ENCODE data around the gene POLR2E.

DNA sequence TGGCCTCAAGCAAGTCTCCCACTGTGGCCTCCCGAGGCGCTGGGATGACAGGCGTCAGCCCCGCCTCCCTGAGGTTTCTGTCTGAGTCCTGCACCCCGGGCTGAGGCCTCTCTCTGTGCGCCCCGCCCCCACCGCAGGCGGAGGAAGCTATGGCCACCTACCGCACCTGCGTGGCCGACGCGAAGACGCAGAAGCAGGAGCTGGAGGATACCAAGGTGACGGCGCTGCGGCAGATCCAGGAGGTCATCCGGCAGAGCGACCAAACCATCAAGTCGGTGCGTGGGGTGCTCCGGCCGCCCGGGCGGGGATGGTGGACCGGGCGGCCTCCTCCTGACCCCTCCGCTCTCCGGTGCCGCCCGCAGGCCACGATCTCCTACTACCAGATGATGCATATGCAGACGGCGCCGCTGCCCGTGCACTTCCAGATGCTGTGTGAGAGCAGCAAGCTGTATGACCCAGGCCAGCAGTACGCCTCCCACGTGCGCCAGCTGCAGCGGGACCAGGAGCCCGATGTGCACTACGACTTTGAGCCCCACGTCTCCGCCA, 15.5 kb downstream of the POLR2E start:
- TF ChIP-seq, protein P1, sequence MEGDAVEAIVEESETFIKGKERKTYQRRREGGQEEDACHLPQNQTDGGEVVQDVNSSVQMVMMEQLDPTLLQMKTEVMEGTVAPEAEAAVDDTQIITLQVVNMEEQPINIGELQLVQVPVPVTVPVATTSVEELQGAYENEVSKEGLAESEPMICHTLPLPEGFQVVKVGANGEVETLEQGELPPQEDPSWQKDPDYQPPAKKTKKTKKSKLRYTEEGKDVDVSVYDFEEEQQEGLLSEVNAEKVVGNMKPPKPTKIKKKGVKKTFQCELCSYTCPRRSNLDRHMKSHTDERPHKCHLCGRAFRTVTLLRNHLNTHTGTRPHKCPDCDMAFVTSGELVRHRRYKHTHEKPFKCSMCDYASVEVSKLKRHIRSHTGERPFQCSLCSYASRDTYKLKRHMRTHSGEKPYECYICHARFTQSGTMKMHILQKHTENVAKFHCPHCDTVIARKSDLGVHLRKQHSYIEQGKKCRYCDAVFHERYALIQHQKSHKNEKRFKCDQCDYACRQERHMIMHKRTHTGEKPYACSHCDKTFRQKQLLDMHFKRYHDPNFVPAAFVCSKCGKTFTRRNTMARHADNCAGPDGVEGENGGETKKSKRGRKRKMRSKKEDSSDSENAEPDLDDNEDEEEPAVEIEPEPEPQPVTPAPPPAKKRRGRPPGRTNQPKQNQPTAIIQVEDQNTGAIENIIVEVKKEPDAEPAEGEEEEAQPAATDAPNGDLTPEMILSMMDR (IDR thresholded peaks at IDR 0.05): no peak
- no peak for TF ChIP-seq POLR2A (IDR thresholded peaks at IDR 0.05)
